HEK293 (cell line): Measurements from ENCODE around the gene KHDRBS2.
A peak's percentile ranks its signal among the peaks of the same experiment; 100 is the strongest.

ENCODE experiments used
- CTCF ChIA-PET: fragments of 350-600 bp; formaldehyde crosslinking; extraction: SDS; loops from one replicate; lab custom pipeline; 2021; ENCODE audit warnings: antibody characterized with exemption; lab: Yijun Ruan, JAX
- POLR2A ChIA-PET: fragments of 300-600 bp; formaldehyde crosslinking; extraction: SDS; loops from one replicate; lab custom pipeline; 2020; ENCODE audit warnings: antibody characterized with exemption, inconsistent platforms; lab: Yijun Ruan, JAX
- H3K27ac ChIP-seq: fragments of 200-500 bp; sonication (Bioruptor generic); 2 replicates; pipeline ENCODE4 v1.5.1; 2014; ENCODE audit warnings: low read depth, low read length, control low read depth, inconsistent platforms; ENCODE audit errors: extremely low read depth
- H3K36me3 ChIP-seq, 2 experiments: fragments of 200-500 bp in 1 of 2; sonication (Bioruptor generic) in 1 of 2; 1 replicate in 1 of 2; 2 replicates in 1 of 2; pipeline ENCODE4 v1.5.1; 2014 to 2017; ENCODE audit warnings: inconsistent platforms in 2 of 2, low read length in 2 of 2; ENCODE audit not compliant: control insufficient read depth in 2 of 2, insufficient read depth in 1 of 2
- H3K4me1 ChIP-seq: fragments of 200-500 bp; sonication (Bioruptor generic); 2 replicates; pipeline ENCODE4 v1.5.1; 2014; ENCODE audit warnings: mild to moderate bottlenecking, low read length, inconsistent platforms; ENCODE audit not compliant: control insufficient read depth, insufficient read depth
- H3K4me3 ChIP-seq: 2 replicates; pipeline ENCODE4 v1.5.1; 2011; ENCODE audit warnings: low read depth, mild to moderate bottlenecking, control low read depth, low read length, moderate library complexity
- H3K9me3 ChIP-seq: fragments of 200-500 bp; sonication (Bioruptor generic); 2 replicates; pipeline ENCODE4 v1.5.1; 2014; ENCODE audit warnings: low read depth, low read length, inconsistent platforms; ENCODE audit not compliant: control insufficient read depth, insufficient read depth
- ATF2 ChIP-seq: fragments of 450-650 bp; formaldehyde crosslinking; IDR thresholded peaks from 2 replicates; pipeline ENCODE4 v1.5.1; 2016; ENCODE audit warnings: missing biosample characterization, missing genetic modification characterization, low read depth
- KLF9 ChIP-seq: fragments of 450-650 bp; formaldehyde crosslinking; IDR thresholded peaks from 2 replicates; pipeline ENCODE4 v1.5.1; 2016; ENCODE audit warnings: missing biosample characterization, missing genetic modification characterization, low read depth
- MZF1 ChIP-seq: fragments of 450-650 bp; formaldehyde crosslinking; IDR thresholded peaks from 2 replicates; pipeline ENCODE4 v1.5.1; 2017; ENCODE audit warnings: missing biosample characterization, missing genetic modification characterization, borderline replicate concordance
- OSR2 ChIP-seq: fragments of 450-650 bp; formaldehyde crosslinking; IDR thresholded peaks from 2 replicates; pipeline ENCODE4 v1.5.1; 2016; ENCODE audit warnings: missing biosample characterization, missing genetic modification characterization
- PATZ1 ChIP-seq: fragments of 450-650 bp; formaldehyde crosslinking; IDR thresholded peaks from 2 replicates; pipeline ENCODE4 v1.5.1; 2016; ENCODE audit warnings: missing biosample characterization, missing genetic modification characterization
- SETDB1 ChIP-seq: IDR thresholded peaks from one replicate; pipeline ENCODE4 v1.6.1; 2017; ENCODE audit warnings: mild to moderate bottlenecking, low read length, moderate library complexity, mixed read lengths; ENCODE audit not compliant: insufficient read length
- ZNF175 ChIP-seq: fragments of 450-650 bp; formaldehyde crosslinking; IDR thresholded peaks from 2 replicates; pipeline ENCODE4 v1.5.1; 2016; ENCODE audit warnings: missing biosample characterization, missing genetic modification characterization
- ZNF19 ChIP-seq: fragments of 450-650 bp; formaldehyde crosslinking; IDR thresholded peaks from 2 replicates; pipeline ENCODE4; 2016; ENCODE audit warnings: missing biosample characterization, missing genetic modification characterization, low read depth
- ZNF423 ChIP-seq: fragments of 450-650 bp; formaldehyde crosslinking; IDR thresholded peaks from 2 replicates; pipeline ENCODE4 v1.5.1; 2016; ENCODE audit warnings: missing biosample characterization, missing genetic modification characterization
- ZNF548 ChIP-seq: fragments of 450-650 bp; formaldehyde crosslinking; IDR thresholded peaks from 2 replicates; pipeline ENCODE4 v1.5.1; 2016; ENCODE audit warnings: missing biosample characterization, missing genetic modification characterization
- ZNF571 ChIP-seq: fragments of 450-650 bp; formaldehyde crosslinking; IDR thresholded peaks from 2 replicates; pipeline ENCODE4 v1.5.0; 2017; ENCODE audit warnings: missing biosample characterization, missing genetic modification characterization
- ZNF596 ChIP-seq: fragments of 450-650 bp; IDR thresholded peaks from 2 replicates; pipeline ENCODE4 v1.5.0; 2018; ENCODE audit warnings: missing biosample characterization, mild to moderate bottlenecking, missing genetic modification characterization, moderate library complexity
- ZNF654 ChIP-seq: fragments of 450-650 bp; formaldehyde crosslinking; IDR thresholded peaks from 2 replicates; pipeline ENCODE4 v1.5.1; 2016; ENCODE audit warnings: low read depth, missing biosample characterization, missing genetic modification characterization
- ZNF677 ChIP-seq: fragments of 450-650 bp; IDR thresholded peaks from 2 replicates; pipeline ENCODE4 v1.5.0; 2018; ENCODE audit warnings: missing biosample characterization, mild to moderate bottlenecking, missing genetic modification characterization, moderate library complexity
- ZNF701 ChIP-seq: fragments of 450-650 bp; formaldehyde crosslinking; IDR thresholded peaks from 2 replicates; pipeline ENCODE4 v1.5.1; 2016; ENCODE audit warnings: missing biosample characterization, missing genetic modification characterization
- ZSCAN23 ChIP-seq: fragments of 450-650 bp; formaldehyde crosslinking; IDR thresholded peaks from 2 replicates; pipeline ENCODE4 v1.5.1; 2016; ENCODE audit warnings: missing biosample characterization, missing genetic modification characterization
- TF ChIP-seq, protein P1 (sequence below): fragments of 450-650 bp; formaldehyde crosslinking; IDR thresholded peaks from 2 replicates; pipeline ENCODE4 v1.5.1; 2017; ENCODE audit warnings: missing biosample characterization, missing genetic modification characterization

KHDRBS2 gene

GRCh38 chr6:61745994-61746393 is 540.0 kb downstream of the KHDRBS2 start:
- no peak overlapping the region for H3K27ac ChIP-seq

GRCh38 chr6:61711849-61712248 is 574.2 kb downstream of the KHDRBS2 start:
- Histone ChIP-seq H3K4me3 (no peak overlapping the region), H3K27ac (no peak overlapping the region), H3K36me3 (no peaks in the 10 kb centered on the region), H3K4me1 (no peaks in the 10 kb centered on the region), H3K9me3 (no peaks in the 10 kb centered on the region; the same call in 1 of the 2 replicates)
- POLR2A ChIA-PET: no interaction called here
- TF ChIP-seq ZNF654 (peak; percentile 5; the same call in 1 of the 2 replicates), ZSCAN23 (tag by site-specific recombination) (no peak)
- CTCF ChIA-PET: interaction anchor here (0.6 to 1.2 kb wide), 5 partner anchors 9 to 1064 kb away, joined by 3 to 5 read pairs (median 3); no protein-coding TSS in a partner anchor

More at GRCh38 chr6:61745994-61746393, 540.0 kb downstream of the KHDRBS2 start:
- POLR2A ChIA-PET: no interaction called here
- H3K4me1 ChIP-seq: no peaks in the 10 kb centered on the region
- no peak overlapping the region for H3K4me3 ChIP-seq
- CTCF ChIA-PET: no interaction called here
- TF ChIP-seq, protein P1, sequence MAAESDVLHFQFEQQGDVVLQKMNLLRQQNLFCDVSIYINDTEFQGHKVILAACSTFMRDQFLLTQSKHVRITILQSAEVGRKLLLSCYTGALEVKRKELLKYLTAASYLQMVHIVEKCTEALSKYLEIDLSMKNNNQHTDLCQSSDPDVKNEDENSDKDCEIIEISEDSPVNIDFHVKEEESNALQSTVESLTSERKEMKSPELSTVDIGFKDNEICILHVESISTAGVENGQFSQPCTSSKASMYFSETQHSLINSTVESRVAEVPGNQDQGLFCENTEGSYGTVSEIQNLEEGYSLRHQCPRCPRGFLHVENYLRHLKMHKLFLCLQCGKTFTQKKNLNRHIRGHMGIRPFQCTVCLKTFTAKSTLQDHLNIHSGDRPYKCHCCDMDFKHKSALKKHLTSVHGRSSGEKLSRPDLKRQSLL (tag by site-specific recombination): no peak
- TF ChIP-seq ZNF571 (tag by site-specific recombination): no peak
- no peak for TF ChIP-seq KLF9
- TF ChIP-seq OSR2 (tag by site-specific recombination): no peak
- TF ChIP-seq ATF2 (tag by site-specific recombination): no peak
- TF ChIP-seq PATZ1 (tag by site-specific recombination): no peak
- no peak for TF ChIP-seq ZNF423
- TF ChIP-seq ZNF677: no peak
- no peak for TF ChIP-seq ZNF175
- no peaks in the 10 kb centered on the region for H3K36me3 ChIP-seq
- no peaks in the 10 kb centered on the region for H3K9me3 ChIP-seq

- ChIA-PET CTCF (interaction anchor here (0.7 kb wide), 1 partner anchor 405 kb away, joined by 3 read pairs; no protein-coding TSS in a partner anchor), POLR2A (no interaction called here)
- no peak overlapping the region for H3K27ac ChIP-seq
- H3K4me1 ChIP-seq: no peaks in the 10 kb centered on the region
- TF ChIP-seq ZNF548 (tag by site-specific recombination): no peak
- TF ChIP-seq SETDB1: no peak
- no peak for TF ChIP-seq ZNF19 (tag by site-specific recombination)
- TF ChIP-seq MZF1 (tag by site-specific recombination): no peak
- TF ChIP-seq ZNF701: no peak
- no peak for TF ChIP-seq ZNF596
- H3K4me3 ChIP-seq: no peak overlapping the region
- H3K9me3 ChIP-seq: no peaks in the 10 kb centered on the region
- H3K36me3 ChIP-seq: no peaks in the 10 kb centered on the region
Measured at GRCh38 chr6:61688165-61688564, 597.9 kb downstream of the KHDRBS2 start.
